Naive thymus-derived CD8-positive, alpha-beta T cell (primary cell): Measurements from ENCODE around the gene ACOD1. TPM values are rescaled to one million over a fixed set of nuclear protein-coding genes. Genes with fewer than 3 reads are reported as not detected.
"Not testable (repeated sequence)": the region's sequence is repeated elsewhere in the genome, so short reads cannot be mapped to it uniquely, and the experiment has no call there.

ENCODE experiments used
- ATAC-seq, 2 donors: fragments of 150-1000 bp; cut with Tn5 transposase in 1 of 2; sonication (Bioruptor Pico), chemical (Tn5 transposase) in 1 of 2; 1 replicate in 1 of 2; 2 replicates in 1 of 2; pipeline ENCODE4 v1.10.0; 2021; ENCODE audit warnings: mild to moderate bottlenecking in 2 of 2, moderate library complexity in 2 of 2
- POLR2A ChIA-PET: fragments of 350-600 bp; sonication (Branson Sonifier 250); formaldehyde crosslinking; loops from one replicate; lab custom pipeline; 2021; ENCODE audit warnings: antibody characterized with exemption; lab: Charles Lee
- DNase-seq, 10 donors: peaks; one replicate each; pipeline versions ENCODE4 v3.0.0 to v3.0.0-alpha.2; 2020 to 2022
- H3K27ac Mint-ChIP-seq, 10 donors: one replicate each; pipeline ENCODE4 v1.8.0; 2020 to 2022; ENCODE audit warnings: mild to moderate bottlenecking in 10 of 10, mixed read lengths in 10 of 10, moderate library complexity in 4 of 10, inconsistent platforms in 1 of 10
- H3K27me3 Mint-ChIP-seq, 5 donors: one replicate each; pipeline ENCODE4 v1.8.0; 2021 to 2022; ENCODE audit warnings: mixed read lengths in 5 of 5
- H3K36me3 Mint-ChIP-seq, 3 donors: one replicate each; pipeline ENCODE4 v1.8.0; 2020 to 2022; ENCODE audit warnings: mixed read lengths in 3 of 3, mild to moderate bottlenecking in 2 of 3, inconsistent platforms in 1 of 3
- H3K4me1 Mint-ChIP-seq, 4 donors: one replicate each; pipeline ENCODE4 v1.8.0; 2021 to 2022; ENCODE audit warnings: mixed read lengths in 4 of 4
- H3K4me3 Mint-ChIP-seq, 10 donors: one replicate each; pipeline ENCODE4 v1.8.0; 2020 to 2022; ENCODE audit warnings: mild to moderate bottlenecking in 10 of 10, mixed read lengths in 10 of 10, moderate library complexity in 6 of 10, inconsistent platforms in 1 of 10
- H3K9me3 Mint-ChIP-seq, 9 donors: one replicate each; pipeline ENCODE4 v1.8.0; 2020 to 2022; ENCODE audit warnings: mixed read lengths in 9 of 9, mild to moderate bottlenecking in 3 of 9, inconsistent platforms in 1 of 9, moderate library complexity in 1 of 9
- polyA plus RNA-seq, 3 donors: library from polyadenylated mRNA; unstranded; fragments of 300-500 nt; fragmentation: Illumina TruSeq; gene quantifications; one replicate each; pipeline ENCODE4 v1.2.3, GENCODE V29; 2021
- total RNA-seq, 8 experiments: library from RNA in 2 of 8; stranded (reverse) in 2 of 8; gene quantifications; one replicate each; pipeline ENCODE4 v1.2.3 and lab custom pipeline; 2021 to 2026

ACOD1 gene
- total and polyA plus RNA-seq, 5 experiments from 2014 or later: not detected

GRCh38 chr13:76955193-76955592 is 6.9 kb downstream of the ACOD1 start:
- Mint-ChIP-seq H3K36me3 (peaks cover 0 to 10% (median 2%) of the 10 kb centered on the region in 3 donors), H3K4me1 (no peaks in the 10 kb centered on the region), H3K4me3 (no peak overlapping the region), H3K27ac (no peak overlapping the region), H3K9me3 (peaks cover 2 to 26% (median 6%) of the 10 kb centered on the region in 9 donors), H3K27me3 (peaks cover 4 to 32% (median 13%) of the 10 kb centered on the region in 5 donors)
- POLR2A ChIA-PET: no interaction called here
- DNase-seq (no peak), ATAC-seq (no peak)

GRCh38 chr13:76955661-76956060 is 7.3 kb downstream of the ACOD1 start:
- Mint-ChIP-seq H3K4me1 (no peaks in the 10 kb centered on the region), H3K9me3 (peaks cover 3 to 31% (median 10%) of the 10 kb centered on the region in 9 donors), H3K4me3 (no peak overlapping the region), H3K36me3 (peaks cover 0 to 12% (median 7%) of the 10 kb centered on the region in 3 donors), H3K27ac (no peak overlapping the region), H3K27me3 (peaks cover 2 to 27% (median 10%) of the 10 kb centered on the region in 5 donors)
- POLR2A ChIA-PET: interaction anchor here (1.0 kb wide), 1 partner anchor 36 kb away, joined by 5 read pairs; the partner anchor contains the start of gene CLN5
- ATAC-seq: no peak
- DNase-seq: no peak

GRCh38 chr13:76958841-76959432 is 10.6 kb downstream of the ACOD1 start:
- Mint-ChIP-seq H3K4me1 (no peaks in the 10 kb centered on the region), H3K27ac (no peak overlapping the region), H3K4me3 (no peak overlapping the region), H3K9me3 (peaks cover 8 to 45% (median 22%) of the 10 kb centered on the region in 9 donors), H3K36me3 (peaks cover 0 to 14% (median 14%) of the 10 kb centered on the region in 3 donors), H3K27me3 (peaks cover 0 to 11% (median 2%) of the 10 kb centered on the region in 5 donors)
- POLR2A ChIA-PET: no interaction called here
- DNase-seq (no peak), ATAC-seq (no peak)

- H3K4me3 Mint-ChIP-seq, ATAC-seq, POLR2A ChIA-PET, DNase-seq, H3K27ac Mint-ChIP-seq, H3K4me1 Mint-ChIP-seq: not testable (repeated sequence)
- Mint-ChIP-seq H3K27me3 (peaks cover 0 to 11% (median 2%) of the 10 kb centered on the region in 5 donors), H3K36me3 (peaks cover 0 to 17% (median 14%) of the 10 kb centered on the region in 3 donors), H3K9me3 (peaks cover 8 to 45% (median 22%) of the 10 kb centered on the region in 9 donors)
Observed at GRCh38 chr13:76959734-76960133, 11.4 kb downstream of the ACOD1 start.

GRCh38 chr13:76965759-76966421 is 17.6 kb downstream of the ACOD1 start:
- Mint-ChIP-seq H3K9me3 (peaks cover 0 to 12% (median 5%) of the 10 kb centered on the region in 9 donors), H3K4me1 (peaks cover 0 to 2% (median 0%) of the 10 kb centered on the region in 4 donors), H3K27ac (no peak overlapping the region), H3K4me3 (no peak overlapping the region), H3K27me3 (peaks cover 5 to 22% (median 13%) of the 10 kb centered on the region in 5 donors), H3K36me3 (peaks cover 0 to 8% (median 2%) of the 10 kb centered on the region in 3 donors)
- DNase-seq (no peak), ATAC-seq (no peak)
- POLR2A ChIA-PET: no interaction called here

GRCh38 chr13:76967031-76967430 is 18.7 kb downstream of the ACOD1 start:
- H3K4me1 Mint-ChIP-seq: peaks cover 0 to 2% (median under 1%) of the 10 kb centered on the region in 4 donors
- no peak overlapping the region for H3K27ac Mint-ChIP-seq
- POLR2A ChIA-PET: no interaction called here
- H3K9me3 Mint-ChIP-seq: peaks cover 0 to 7% (median 0%) of the 10 kb centered on the region in 9 donors
- no peak overlapping the region for H3K4me3 Mint-ChIP-seq
- ATAC-seq (no peak), DNase-seq (no peak)
- peaks cover 3 to 30% (median 13%) of the 10 kb centered on the region in 5 donors for H3K27me3 Mint-ChIP-seq
- peaks cover 0 to 3% (median 0%) of the 10 kb centered on the region in 3 donors for H3K36me3 Mint-ChIP-seq

- H3K36me3 Mint-ChIP-seq: peaks cover 0 to 3% (median 0%) of the 10 kb centered on the region in 3 donors
- peaks cover 0 to 2% (median 0%) of the 10 kb centered on the region in 9 donors for H3K9me3 Mint-ChIP-seq
- peaks cover 5 to 32% (median 20%) of the 10 kb centered on the region in 5 donors for H3K27me3 Mint-ChIP-seq
- no peak for DNase-seq
- peaks cover 0 to 9% (median 4%) of the 10 kb centered on the region in 4 donors for H3K4me1 Mint-ChIP-seq
- no peak for ATAC-seq
- peak overlapping the region in 1 of 10 donors; percentile 55 for H3K27ac Mint-ChIP-seq
- no peak overlapping the region for H3K4me3 Mint-ChIP-seq
- POLR2A ChIA-PET: no interaction called here
Observed at GRCh38 chr13:76968041-76968440, 19.7 kb downstream of the ACOD1 start.

- no peak for ATAC-seq
- no peak for DNase-seq
- no peaks in the 10 kb centered on the region for H3K36me3 Mint-ChIP-seq
- H3K27me3 Mint-ChIP-seq: peaks cover 5 to 38% (median 32%) of the 10 kb centered on the region in 5 donors
- no peak overlapping the region for H3K27ac Mint-ChIP-seq
- no peak overlapping the region for H3K4me3 Mint-ChIP-seq
- H3K4me1 Mint-ChIP-seq: peaks cover 0 to 9% (median 4%) of the 10 kb centered on the region in 4 donors
- POLR2A ChIA-PET: no interaction called here
- no peaks in the 10 kb centered on the region for H3K9me3 Mint-ChIP-seq
Observed at GRCh38 chr13:76969488-76970365, 21.4 kb downstream of the ACOD1 start.

- DNase-seq: no peak
- Mint-ChIP-seq H3K4me1 (peaks cover 0 to 10% (median 5%) of the 10 kb centered on the region in 4 donors), H3K27me3 (peaks cover 5 to 42% (median 35%) of the 10 kb centered on the region in 5 donors), H3K36me3 (no peaks in the 10 kb centered on the region), H3K9me3 (no peaks in the 10 kb centered on the region), H3K27ac (no peak overlapping the region), H3K4me3 (no peak overlapping the region)
- POLR2A ChIA-PET: no interaction called here
- no peak for ATAC-seq
Observed at GRCh38 chr13:76971215-76971614, 22.9 kb downstream of the ACOD1 start.

GRCh38 chr13:76971851-76972829 is 23.8 kb downstream of the ACOD1 start:
- POLR2A ChIA-PET: interaction anchor here (0.7 kb wide), 1 partner anchor 20 kb away, joined by 3 read pairs; the partner anchor contains the start of gene CLN5
- ATAC-seq: no peak
- no peak for DNase-seq
- H3K4me1 Mint-ChIP-seq: peaks cover 4 to 17% (median 9%) of the 10 kb centered on the region in 4 donors
- H3K4me3 Mint-ChIP-seq: no peak overlapping the region
- H3K27ac Mint-ChIP-seq: peak overlapping the region in 2 of 10 donors; percentile 6 to 22
- no peaks in the 10 kb centered on the region for H3K9me3 Mint-ChIP-seq
- no peaks in the 10 kb centered on the region for H3K36me3 Mint-ChIP-seq
- peaks cover 5 to 42% (median 35%) of the 10 kb centered on the region in 5 donors for H3K27me3 Mint-ChIP-seq

GRCh38 chr13:76973920-76974617 is 25.8 kb downstream of the ACOD1 start:
- ATAC-seq: no peak
- H3K27me3 Mint-ChIP-seq: peaks cover 7 to 47% (median 28%) of the 10 kb centered on the region in 5 donors
- no peak overlapping the region for H3K27ac Mint-ChIP-seq

More at GRCh38 chr13:76973920-76974617, 25.8 kb downstream of the ACOD1 start:
- Mint-ChIP-seq H3K9me3 (no peaks in the 10 kb centered on the region), H3K36me3 (no peaks in the 10 kb centered on the region), H3K4me3 (no peak overlapping the region), H3K4me1 (peaks cover 4 to 17% (median 9%) of the 10 kb centered on the region in 4 donors)
- POLR2A ChIA-PET: no interaction called here
- no peak for DNase-seq
